Natural killer cell (primary cell): ENCODE data around the gene TMEM203. TPM values are rescaled to one million over a fixed set of nuclear protein-coding genes. Genes with fewer than 3 reads are reported as not detected.

Experiments used
- ATAC-seq, 3 donors: fragments of 150-1000 bp in 2 of 3; fragments of 200-7000 bp in 1 of 3; cut with Tn5 transposase; 1 replicate in 1 of 3; 2 replicates in 2 of 3; pipeline ENCODE4 v1.10.0; 2021; ENCODE audit warnings: mild to moderate bottlenecking in 2 of 3, moderate library complexity in 2 of 3
- DNase-seq, 2 donors: peaks; one replicate each; pipeline versions ENCODE4 v3.0.0 to v3.0.0-alpha.2; 2013 to 2021; ENCODE audit warnings: mixed read lengths in 1 of 2
- H3K27ac ChIP-seq: one replicate; pipeline ENCODE4 v1.5.1; 2013; ENCODE audit warnings: mild to moderate bottlenecking, low read length
- H3K27me3 ChIP-seq: one replicate; pipeline ENCODE4 v1.6.1; 2013; ENCODE audit warnings: low read length; ENCODE audit not compliant: control insufficient read depth, insufficient read depth
- H3K36me3 ChIP-seq: one replicate; pipeline ENCODE4 v1.6.1; 2013; ENCODE audit warnings: low read length; ENCODE audit not compliant: control insufficient read depth, insufficient read depth
- H3K4me1 ChIP-seq: one replicate; pipeline ENCODE4 v1.6.1; 2013; ENCODE audit warnings: low read length; ENCODE audit not compliant: control insufficient read depth, insufficient read depth
- H3K4me3 ChIP-seq: one replicate; pipeline ENCODE4 v1.5.1; 2013; ENCODE audit warnings: low read length
- H3K9me3 ChIP-seq: one replicate; pipeline ENCODE4 v1.6.1; 2013; ENCODE audit warnings: low read length; ENCODE audit not compliant: control insufficient read depth, insufficient read depth
- H3K27ac Mint-ChIP-seq, 2 donors: one replicate each; pipeline ENCODE4 v1.8.0; 2022; ENCODE audit warnings: mild to moderate bottlenecking in 2 of 2, mixed read lengths in 2 of 2, moderate library complexity in 1 of 2
- H3K27me3 Mint-ChIP-seq, 2 donors: one replicate each; pipeline ENCODE4 v1.8.0; 2022; ENCODE audit warnings: low read depth in 2 of 2, mixed read lengths in 2 of 2
- H3K36me3 Mint-ChIP-seq: one replicate; pipeline ENCODE4 v1.8.0; 2022; ENCODE audit warnings: mixed read lengths
- H3K4me1 Mint-ChIP-seq, 2 donors: one replicate each; pipeline ENCODE4 v1.8.0; 2022; ENCODE audit warnings: mixed read lengths in 2 of 2
- H3K4me3 Mint-ChIP-seq: one replicate; pipeline ENCODE4 v1.8.0; 2022; ENCODE audit warnings: mild to moderate bottlenecking, moderate library complexity, mixed read lengths
- H3K9me3 Mint-ChIP-seq, 2 donors: one replicate each; pipeline ENCODE4 v1.8.0; 2022; ENCODE audit warnings: mixed read lengths in 2 of 2
- WGBS: methylation state at CpG from one replicate; pipeline ENCODE4 v1.1.7; 2013; ENCODE audit warnings: missing lambda C conversion rate; ENCODE audit not compliant: insufficient coverage; 5-methylcytosine and 5-hydroxymethylcytosine counted together
- intact Hi-C: fragments of 100-400 bp; cut with micrococcal nuclease; formaldehyde crosslinking; loops from one replicate; pipeline ENCODE4 v1.14.2; 2022
- total RNA-seq, 4 donors: library from RNA; stranded (reverse); fragments of 120-200 nt in 1 of 4; gene quantifications; one replicate each; pipeline versions ENCODE4 v1.2.3 to v1.2.4, GENCODE V29; 2013 to 2022
- TF ChIP-seq, protein P1 (sequence below): fragments of 200-600 bp; IDR thresholded peaks from one replicate; pipeline ENCODE4 v1.8.0; 2022; ENCODE audit warnings: antibody characterized with exemption

Gene TMEM203
- total RNA-seq, 3 donors from 2014 or later (not counting 1 experiment from before 2014, with no cell fraction given), result 22.1 to 30.5 (median 27.1) TPM

DNA sequence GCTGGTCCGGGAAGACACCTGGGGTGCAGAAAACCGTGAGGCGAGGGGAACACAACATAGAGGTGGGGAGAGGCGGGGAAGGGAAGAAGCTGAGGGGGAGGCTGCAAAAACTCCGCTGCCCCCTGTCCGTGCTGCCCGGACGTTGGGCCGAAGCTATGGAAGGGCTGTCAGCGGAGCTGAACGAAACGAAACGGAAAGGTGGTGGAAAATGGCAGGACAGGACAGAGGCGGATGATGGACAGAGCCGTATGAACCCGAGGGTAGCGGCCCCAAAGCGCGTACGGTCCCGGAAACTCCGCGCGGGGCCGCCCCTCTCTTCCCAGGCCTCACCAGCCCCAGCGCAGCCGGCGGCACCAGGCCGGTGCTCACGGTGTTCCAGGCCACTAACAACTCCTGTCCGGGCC is 17.4 kb downstream of the TMEM203 start:
- Histone ChIP-seq H3K4me3 (peak overlapping the region; percentile 81), H3K27ac (peak overlapping the region; percentile 79), H3K9me3 (no peaks in the 10 kb centered on the region), H3K27me3 (no peaks in the 10 kb centered on the region), H3K4me1 (peaks cover 43% of the 10 kb centered on the region), H3K36me3 (peaks cover 43% of the 10 kb centered on the region)
- TF ChIP-seq, protein P1, sequence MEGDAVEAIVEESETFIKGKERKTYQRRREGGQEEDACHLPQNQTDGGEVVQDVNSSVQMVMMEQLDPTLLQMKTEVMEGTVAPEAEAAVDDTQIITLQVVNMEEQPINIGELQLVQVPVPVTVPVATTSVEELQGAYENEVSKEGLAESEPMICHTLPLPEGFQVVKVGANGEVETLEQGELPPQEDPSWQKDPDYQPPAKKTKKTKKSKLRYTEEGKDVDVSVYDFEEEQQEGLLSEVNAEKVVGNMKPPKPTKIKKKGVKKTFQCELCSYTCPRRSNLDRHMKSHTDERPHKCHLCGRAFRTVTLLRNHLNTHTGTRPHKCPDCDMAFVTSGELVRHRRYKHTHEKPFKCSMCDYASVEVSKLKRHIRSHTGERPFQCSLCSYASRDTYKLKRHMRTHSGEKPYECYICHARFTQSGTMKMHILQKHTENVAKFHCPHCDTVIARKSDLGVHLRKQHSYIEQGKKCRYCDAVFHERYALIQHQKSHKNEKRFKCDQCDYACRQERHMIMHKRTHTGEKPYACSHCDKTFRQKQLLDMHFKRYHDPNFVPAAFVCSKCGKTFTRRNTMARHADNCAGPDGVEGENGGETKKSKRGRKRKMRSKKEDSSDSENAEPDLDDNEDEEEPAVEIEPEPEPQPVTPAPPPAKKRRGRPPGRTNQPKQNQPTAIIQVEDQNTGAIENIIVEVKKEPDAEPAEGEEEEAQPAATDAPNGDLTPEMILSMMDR, result no peak
- Mint-ChIP-seq H3K4me3 (peak overlapping the region; percentile 96), H3K27ac (peak overlapping the region; percentile 91 to 97), H3K36me3 (no peaks in the 10 kb centered on the region), H3K9me3 (no peaks in the 10 kb centered on the region), H3K4me1 (peaks cover 20 to 44% of the 10 kb centered on the region in 2 donors), H3K27me3 (no peaks in the 10 kb centered on the region)
- ATAC-seq (peak; percentile 22 to 41 (median 38)), DNase-seq (no peak)
- intact Hi-C loops, result loop anchor here (1.0 kb wide), 1 partner anchor 17 kb away; the partner anchor contains the start of genes NDOR1 and TMEM203
- WGBS, result under 1% methylated on average over 31 of the region's 31 CpGs

DNA sequence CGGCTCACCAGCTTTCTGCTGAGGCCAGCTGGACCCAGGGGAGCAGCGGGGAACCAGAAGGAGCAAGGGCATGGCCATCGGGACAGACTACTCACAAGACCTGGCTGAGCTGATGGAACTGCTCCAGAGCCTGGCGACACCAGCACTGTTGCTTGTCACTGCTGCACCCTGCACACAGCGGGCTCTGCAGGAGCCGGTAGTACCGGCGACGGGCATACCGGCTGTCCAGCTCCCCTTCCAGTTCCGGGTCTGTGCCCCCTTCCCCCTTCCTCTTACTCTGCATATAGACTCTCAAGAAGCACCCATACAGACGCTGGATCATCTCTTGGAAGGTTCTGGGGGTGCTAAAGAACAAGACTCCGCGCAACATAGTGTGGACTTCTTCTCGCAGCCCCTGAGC is 18.1 kb downstream of the TMEM203 start:
- peaks cover 43% of the 10 kb centered on the region for H3K4me1 ChIP-seq
- H3K27ac Mint-ChIP-seq, result peak overlapping the region; percentile 91 to 97
- H3K27me3 Mint-ChIP-seq, result no peaks in the 10 kb centered on the region
- 88% methylated on average over 15 of the region's 15 CpGs for WGBS
- TF ChIP-seq, protein P1, result no peak
- DNase-seq, result no peak
- no peaks in the 10 kb centered on the region for H3K27me3 ChIP-seq
- H3K4me3 Mint-ChIP-seq, result peak overlapping the region; percentile 96
- peak overlapping the region; percentile 81 for H3K4me3 ChIP-seq
- H3K9me3 Mint-ChIP-seq, result no peaks in the 10 kb centered on the region
- ATAC-seq, result no peak
- no peaks in the 10 kb centered on the region for H3K36me3 Mint-ChIP-seq
- H3K36me3 ChIP-seq, result peaks cover 50% of the 10 kb centered on the region
- H3K9me3 ChIP-seq, result no peaks in the 10 kb centered on the region
- intact Hi-C loops, result no loop called here
- no peak overlapping the region for H3K27ac ChIP-seq
- H3K4me1 Mint-ChIP-seq, result peaks cover 20 to 44% of the 10 kb centered on the region in 2 donors

DNA sequence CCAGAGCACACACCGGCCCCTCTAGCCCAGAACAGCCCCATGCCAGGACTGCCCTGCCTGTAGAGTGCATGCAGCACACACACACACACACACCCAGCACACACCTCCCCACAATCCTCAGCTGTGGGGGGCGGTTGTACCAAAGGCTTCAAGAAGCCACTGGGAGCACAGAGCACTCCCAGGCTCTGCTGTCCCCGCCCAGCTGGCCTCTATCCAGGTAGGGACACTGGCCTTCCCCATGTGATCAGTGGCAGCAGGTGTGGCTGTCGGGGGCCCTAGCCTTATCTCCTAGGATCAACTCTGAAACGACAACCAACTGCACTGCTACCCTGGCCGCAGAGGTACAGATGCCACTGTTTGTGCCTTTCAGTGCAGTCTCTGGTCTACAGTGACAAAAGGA is 19.1 kb downstream of the TMEM203 start:
- Mint-ChIP-seq H3K4me1 (peaks cover 20 to 44% of the 10 kb centered on the region in 2 donors), H3K36me3 (no peaks in the 10 kb centered on the region), H3K27me3 (no peaks in the 10 kb centered on the region), H3K27ac (no peak overlapping the region), H3K4me3 (no peak overlapping the region), H3K9me3 (no peaks in the 10 kb centered on the region)
- 93% methylated on average over 6 of the region's 6 CpGs for WGBS
- no peak for ATAC-seq
- no peaks in the 10 kb centered on the region for H3K27me3 ChIP-seq
- no peak for DNase-seq
- H3K4me3 ChIP-seq, result no peak overlapping the region
- H3K27ac ChIP-seq, result no peak overlapping the region
- H3K36me3 ChIP-seq, result peaks cover 57% of the 10 kb centered on the region
- peaks cover 43% of the 10 kb centered on the region for H3K4me1 ChIP-seq
- TF ChIP-seq, protein P1, result no peak
- no peaks in the 10 kb centered on the region for H3K9me3 ChIP-seq
- intact Hi-C loops, result no loop called here

DNA sequence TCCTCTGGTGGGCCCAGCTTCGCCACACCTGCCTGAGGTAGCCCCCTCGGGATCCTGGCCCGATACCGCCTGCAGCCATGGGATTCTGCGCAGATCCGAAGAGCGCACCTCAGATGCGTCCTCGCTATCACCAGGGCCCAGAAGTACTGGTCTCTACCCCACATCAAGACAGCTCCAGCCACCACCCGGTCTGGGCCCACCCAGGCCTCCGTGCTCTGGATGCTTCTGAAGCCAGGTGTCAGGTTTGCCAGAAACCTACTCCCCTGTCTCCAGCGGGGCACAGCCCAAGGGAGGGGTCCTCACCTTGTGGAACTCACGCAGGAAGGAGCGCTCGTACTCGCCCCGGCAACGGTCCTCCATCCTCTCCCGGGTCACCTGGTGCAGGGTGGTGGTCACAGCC is 19.5 kb downstream of the TMEM203 start:
- TF ChIP-seq, protein P1, result no peak
- Histone ChIP-seq H3K4me3 (no peak overlapping the region), H3K9me3 (no peaks in the 10 kb centered on the region), H3K36me3 (peaks cover 56% of the 10 kb centered on the region), H3K4me1 (peaks cover 43% of the 10 kb centered on the region), H3K27ac (no peak overlapping the region), H3K27me3 (no peaks in the 10 kb centered on the region)
- H3K27ac Mint-ChIP-seq, result no peak overlapping the region
- no peak overlapping the region for H3K4me3 Mint-ChIP-seq
- H3K4me1 Mint-ChIP-seq, result peaks cover 20 to 42% of the 10 kb centered on the region in 2 donors
- no peaks in the 10 kb centered on the region for H3K9me3 Mint-ChIP-seq
- no peaks in the 10 kb centered on the region for H3K36me3 Mint-ChIP-seq
- intact Hi-C loops, result no loop called here
- 97% methylated on average over 19 of the region's 19 CpGs for WGBS
- no peaks in the 10 kb centered on the region for H3K27me3 Mint-ChIP-seq
- DNase-seq (no peak), ATAC-seq (no peak)
